ENCODE measurements around the gene SATB1.

DNA sequence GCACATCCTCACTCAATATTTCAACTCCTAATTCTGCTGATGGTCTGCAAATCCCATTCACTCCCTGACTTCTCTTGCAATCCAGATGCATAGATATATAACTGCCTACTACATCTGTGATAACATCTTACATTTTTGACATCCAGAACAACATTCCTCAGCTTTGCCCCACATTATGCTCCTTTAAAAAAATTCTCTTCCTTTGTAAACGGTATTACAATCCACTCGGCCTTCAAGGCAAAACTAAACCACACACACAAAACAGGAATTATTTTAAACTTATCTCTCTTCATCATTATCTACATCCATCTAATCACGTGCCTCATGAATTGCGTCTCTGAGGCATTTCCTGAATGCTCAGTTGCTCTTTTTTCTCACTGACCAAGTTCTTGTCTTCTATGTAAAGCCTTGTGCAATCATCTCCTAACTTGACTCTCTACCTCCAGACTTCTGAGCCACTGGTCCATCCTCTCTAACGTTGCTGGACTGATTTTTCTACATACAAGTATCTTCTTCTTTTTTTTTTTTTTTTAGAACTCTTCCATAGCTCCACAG, 117.0 kb downstream of the SATB1 start:
- TF ChIP-seq EZH2 (IDR thresholded peaks at IDR 0.05; ENCODE audit: low read length, missing control alignments) (no peak), CTCF (conservative IDR thresholded peaks at IDR 0.05 in 1 of 2, IDR thresholded peaks at IDR 0.05 in 1 of 2; ENCODE audit: low read depth in 1 of 2, low read length in 2 of 2) (no peak)
